Esophagus muscularis mucosa (tissue), 4 donors: ENCODE measurements around the gene COL27A1. TPM values are rescaled to one million over a fixed set of nuclear protein-coding genes. Genes with fewer than 3 reads are reported as not detected.

Experiments
- DNase-seq: peaks from one replicate; pipeline ENCODE4 v3.0.0-alpha.2; 2017; ENCODE audit errors: extremely low spot score
- H3K27ac ChIP-seq, 4 donors: fragments of 200-600 bp; sonication (generic); replicated peaks in 1 of 4; 1 replicate in 3 of 4; 2 replicates in 1 of 4; pipeline ENCODE4 v1.5.1; 2016 to 2019; ENCODE audit warnings: mild to moderate bottlenecking in 1 of 4
- H3K27me3 ChIP-seq, 4 donors: fragments of 200-600 bp; sonication (generic); one replicate each; pipeline versions ENCODE4 v1.5.1 to v1.6.0; 2016 to 2019
- H3K36me3 ChIP-seq, 4 donors: fragments of 200-600 bp; sonication (generic); one replicate each; pipeline ENCODE4 v1.5.1; 2016 to 2019
- H3K4me1 ChIP-seq, 4 donors: fragments of 200-600 bp; sonication (generic); one replicate each; pipeline ENCODE4 v1.5.1; 2016 to 2019
- H3K4me3 ChIP-seq, 4 donors: fragments of 200-600 bp; sonication (generic); 1 replicate in 2 of 4; 2 replicates in 2 of 4; pipeline ENCODE4 v1.5.1; 2016 to 2019; ENCODE audit warnings: mild to moderate bottlenecking in 4 of 4, moderate library complexity in 1 of 4
- H3K9me3 ChIP-seq, 4 donors: fragments of 200-600 bp; sonication (generic); 1 replicate in 3 of 4; 2 replicates in 1 of 4; pipeline ENCODE4 v1.5.1; 2016 to 2019
- CTCF ChIP-seq, 3 experiments: fragments of 200-600 bp in 2 of 3; fragments of 450-650 bp in 1 of 3; sonication (generic) in 2 of 3; IDR thresholded peaks; one replicate each; pipeline ENCODE4 v1.5.1; 2017 to 2019; ENCODE audit warnings: antibody characterized with exemption in 3 of 3, mild to moderate bottlenecking in 2 of 3, moderate library complexity in 1 of 3
- EP300 ChIP-seq: sonication (generic); formaldehyde crosslinking; IDR thresholded peaks from one replicate; pipeline ENCODE4 v1.6.1; 2017; ENCODE audit warnings: antibody characterized with exemption
- POLR2A ChIP-seq: fragments of 450-650 bp; IDR thresholded peaks from one replicate; pipeline ENCODE4 v1.6.1; 2017; ENCODE audit warnings: antibody characterized with exemption, moderate library complexity, mild to moderate bottlenecking, low read depth
- POLR2AphosphoS5 ChIP-seq, 2 donors: sonication (generic); formaldehyde crosslinking; IDR thresholded peaks; one replicate each; pipeline ENCODE4 v1.6.1; 2017; ENCODE audit warnings: antibody characterized with exemption in 2 of 2
- WGBS: methylation state at CpG from one replicate; pipeline ENCODE4 v1.1.5; 2018; 5-methylcytosine and 5-hydroxymethylcytosine counted together
- intact Hi-C: fragments of 100-400 bp; cut with DNase I; formaldehyde crosslinking; loops from one replicate; pipeline ENCODE4 v1.15.1; 2023
- total RNA-seq, 4 donors: library from RNA; depleted of rRNA; stranded (reverse); fragments of >200 nt; gene quantifications; one replicate each; pipeline versions ENCODE4 v1.1.0 to v1.2.1, GENCODE V29; 2016

Gene COL27A1
- total RNA-seq, 4 donors from 2014 or later: 1.8 to 3.3 (median 2.7) TPM

DNA sequence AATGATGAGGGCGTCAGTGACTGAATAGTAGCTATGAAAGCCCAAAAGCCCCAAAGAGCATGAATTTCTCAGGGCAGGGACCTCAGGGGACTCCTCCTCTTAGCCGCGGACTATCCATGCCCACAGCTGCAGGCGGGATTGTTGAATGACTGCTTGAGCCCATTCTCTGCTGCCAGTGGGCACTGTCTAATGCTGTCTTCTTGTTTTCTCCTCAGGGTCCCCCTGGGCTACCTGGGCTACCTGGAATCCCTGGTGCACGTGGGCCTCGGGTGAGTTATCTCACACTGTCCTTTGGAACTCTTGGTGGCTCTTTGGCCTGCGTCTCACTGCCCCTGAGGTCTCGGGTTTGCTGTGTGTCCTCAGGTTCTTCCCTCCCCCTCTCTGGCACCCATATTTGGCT lies 22.7 kb downstream of the COL27A1 start:
- TF ChIP-seq POLR2A (no peak), CTCF (IDR thresholded peaks at IDR 0.05) (no peak), EP300 (no peak), POLR2AphosphoS5 (IDR thresholded peaks at IDR 0.05) (no peak)
- H3K4me1 ChIP-seq: peaks cover 70 to 80% (median 76%) of the 10 kb centered on the region in 4 donors
- no peak for DNase-seq
- no peak overlapping the region for H3K4me3 ChIP-seq
- 80% methylated on average over 8 of the region's 8 CpGs for WGBS
- H3K9me3 ChIP-seq: no peaks in the 10 kb centered on the region
- peaks cover 0 to 17% (median 0%) of the 10 kb centered on the region in 4 donors for H3K27me3 ChIP-seq
- intact Hi-C loops: no loop called here
- no peaks in the 10 kb centered on the region for H3K36me3 ChIP-seq
- peak overlapping the region in 3 of 4 donors; percentile 2 to 44 (median 35) for H3K27ac ChIP-seq

GRCh38 chr9:114178756-114179450 lies 23.6 kb downstream of the COL27A1 start:
- intact Hi-C loops: no loop called here
- H3K36me3 ChIP-seq: no peaks in the 10 kb centered on the region
- H3K4me1 ChIP-seq: peaks cover 68 to 76% (median 75%) of the 10 kb centered on the region in 4 donors
- peaks cover 0 to 21% (median 0%) of the 10 kb centered on the region in 4 donors for H3K27me3 ChIP-seq
- H3K4me3 ChIP-seq: no peak overlapping the region
- no peak for DNase-seq
- 75% methylated on average over 9 of the region's 10 CpGs for WGBS
- peak overlapping the region in 2 of 4 donors; percentile 1 to 44 for H3K27ac ChIP-seq
- no peak for TF ChIP-seq EP300
- TF ChIP-seq POLR2AphosphoS5 (IDR thresholded peaks at IDR 0.05): no peak
- no peak for TF ChIP-seq POLR2A
- no peaks in the 10 kb centered on the region for H3K9me3 ChIP-seq

DNA sequence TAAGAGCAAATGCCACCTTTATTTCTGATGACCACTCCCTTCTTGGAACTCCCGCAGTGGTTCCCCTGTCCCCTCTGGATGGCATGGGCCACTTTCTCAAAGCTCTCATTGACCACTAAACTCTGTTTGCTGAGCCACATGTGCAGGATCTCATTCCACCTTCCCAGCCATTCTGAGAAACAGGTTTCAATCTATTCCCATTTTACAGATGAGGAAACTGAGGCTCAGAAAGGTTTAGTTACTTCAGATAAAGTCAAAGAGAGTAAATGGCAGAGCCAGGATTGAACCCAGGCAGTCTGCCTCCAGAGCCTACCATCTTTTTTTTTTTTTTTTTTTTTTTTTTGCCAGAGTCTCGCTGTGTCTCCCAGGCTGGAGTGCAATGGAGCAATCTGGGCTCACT lies 24.2 kb downstream of the COL27A1 start:
- WGBS: 96% methylated on average over 2 of the region's 2 CpGs
- no peak for DNase-seq
- no peak overlapping the region for H3K27ac ChIP-seq
- peaks cover 0 to 21% (median 0%) of the 10 kb centered on the region in 4 donors for H3K27me3 ChIP-seq
- intact Hi-C loops: no loop called here
- H3K4me3 ChIP-seq: no peak overlapping the region
- peaks cover 68 to 72% (median 70%) of the 10 kb centered on the region in 4 donors for H3K4me1 ChIP-seq
- no peaks in the 10 kb centered on the region for H3K36me3 ChIP-seq
- TF ChIP-seq POLR2AphosphoS5 (IDR thresholded peaks at IDR 0.05): no peak
- no peak for TF ChIP-seq CTCF (IDR thresholded peaks at IDR 0.05)
- no peak for TF ChIP-seq EP300
- no peak for TF ChIP-seq POLR2A
- no peaks in the 10 kb centered on the region for H3K9me3 ChIP-seq

- Histone ChIP-seq H3K4me1 (peaks cover 56 to 58% (median 58%) of the 10 kb centered on the region in 4 donors), H3K9me3 (no peaks in the 10 kb centered on the region), H3K36me3 (no peaks in the 10 kb centered on the region), H3K27ac (peak overlapping the region; percentile 12 to 63 (median 55)), H3K27me3 (peaks cover 0 to 28% (median 0%) of the 10 kb centered on the region in 4 donors), H3K4me3 (no peak overlapping the region)
- TF ChIP-seq CTCF (IDR thresholded peaks at IDR 0.05): no peak
- TF ChIP-seq POLR2A: no peak
- TF ChIP-seq POLR2AphosphoS5 (IDR thresholded peaks at IDR 0.05): no peak
- TF ChIP-seq EP300: no peak
- DNase-seq: no peak
- intact Hi-C loops: no loop called here
- 36% methylated on average over 13 of the region's 14 CpGs for WGBS
These were observed 25.6 kb downstream of the COL27A1 start for GRCh38 chr9:114180696-114181606.
